GM21528 (cell line): ENCODE measurements around the gene NCKAP5L.
"Not testable (repeated sequence)": the region's sequence is repeated elsewhere in the genome, so short reads cannot be mapped to it uniquely, and the experiment has no call there.

Experiments
- ATAC-seq: cut with Tn5 transposase; IDR thresholded peaks from one replicate; pipeline ENCODE4 v1.9.1; 2021; ENCODE audit warnings: mild to moderate bottlenecking, moderate library complexity; ENCODE audit not compliant: unreplicated experiment, low FRiP score

The NCKAP5L gene

DNA sequence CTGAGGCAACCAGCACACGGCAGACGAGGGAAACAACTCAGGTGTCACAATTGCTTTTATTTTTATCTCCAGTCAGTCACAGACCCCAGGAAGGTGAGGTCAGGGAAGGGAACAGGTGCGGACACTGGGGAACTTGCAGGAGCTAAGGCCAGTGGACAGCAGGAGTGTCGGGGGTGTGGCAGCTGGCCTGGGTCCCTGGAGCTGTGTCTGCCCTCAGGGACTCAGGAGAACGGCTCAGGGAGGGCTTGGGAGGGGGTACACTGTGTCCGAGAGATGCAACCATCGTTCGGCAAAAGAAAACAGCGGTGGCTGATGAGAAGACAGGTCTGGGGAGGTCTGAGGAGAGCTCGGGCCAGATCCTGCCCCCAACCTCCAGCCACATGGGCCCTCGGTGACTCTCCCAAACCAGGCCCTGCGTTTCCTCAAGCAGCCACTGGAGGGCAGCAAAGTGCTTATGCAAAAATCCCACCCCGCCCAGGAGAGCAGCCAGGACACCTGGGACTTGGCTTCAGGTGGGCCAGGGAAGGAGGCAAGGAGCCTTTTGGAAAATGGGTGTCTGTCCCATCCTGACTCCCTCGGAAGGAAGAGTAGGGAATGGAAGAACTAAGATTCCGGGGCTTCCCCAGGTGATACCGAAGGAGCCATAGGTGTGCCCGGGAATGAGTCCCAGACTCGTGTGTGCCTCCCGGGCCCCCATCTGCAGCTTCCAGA is 38.8 kb upstream of the NCKAP5L start:
- ATAC-seq: no peak

DNA sequence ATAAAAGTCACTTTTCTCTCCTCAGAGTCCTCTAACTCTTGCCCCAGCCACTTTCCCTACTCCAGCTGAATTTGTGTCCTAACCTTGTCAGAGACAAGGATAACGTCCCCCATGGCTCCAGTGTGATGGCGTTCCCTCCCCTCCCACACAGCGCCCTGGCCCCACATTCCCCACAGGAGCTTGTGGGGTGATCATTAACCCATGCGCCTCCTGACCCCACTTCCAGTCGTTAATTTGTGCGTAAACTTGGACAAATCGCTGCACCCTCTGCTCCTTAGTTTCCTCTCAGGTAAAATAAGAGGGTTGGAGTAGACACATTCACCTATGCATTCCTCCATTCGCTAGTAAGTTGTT is 37.5 kb upstream of the NCKAP5L start:
- no peak for ATAC-seq

DNA sequence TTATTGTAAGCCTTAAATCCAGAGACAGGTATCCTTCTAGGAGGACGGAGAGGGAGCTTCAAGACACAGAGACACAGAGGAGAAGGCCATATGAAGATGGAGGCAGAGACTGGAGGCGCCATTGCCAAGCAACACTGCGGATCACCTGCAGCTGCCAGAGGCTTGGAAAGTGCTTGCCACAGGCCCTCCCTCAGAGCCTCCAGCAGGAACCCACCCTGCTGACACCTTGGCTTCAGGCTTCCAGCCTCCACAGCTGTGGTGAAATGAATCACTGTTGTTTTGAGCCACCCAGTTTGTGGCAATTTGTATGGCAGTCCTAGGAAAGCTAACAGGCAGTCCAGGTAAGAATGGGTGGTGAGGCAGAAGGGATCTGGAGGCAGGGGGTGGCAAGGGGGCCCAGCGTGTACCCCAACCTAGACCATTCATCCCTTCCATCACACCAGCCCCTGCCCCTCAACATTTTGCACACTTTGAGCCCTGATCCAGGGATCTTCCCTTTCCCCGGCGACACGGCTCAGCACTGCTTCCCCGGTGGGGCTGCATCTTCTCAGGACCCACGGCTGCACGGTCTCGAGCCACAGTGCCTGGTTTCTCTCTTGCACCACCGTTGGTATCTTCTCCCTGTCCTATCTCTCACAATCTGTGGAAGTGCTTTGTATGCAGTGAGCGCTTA is 37.0 kb upstream of the NCKAP5L start:
- no peak for ATAC-seq

DNA sequence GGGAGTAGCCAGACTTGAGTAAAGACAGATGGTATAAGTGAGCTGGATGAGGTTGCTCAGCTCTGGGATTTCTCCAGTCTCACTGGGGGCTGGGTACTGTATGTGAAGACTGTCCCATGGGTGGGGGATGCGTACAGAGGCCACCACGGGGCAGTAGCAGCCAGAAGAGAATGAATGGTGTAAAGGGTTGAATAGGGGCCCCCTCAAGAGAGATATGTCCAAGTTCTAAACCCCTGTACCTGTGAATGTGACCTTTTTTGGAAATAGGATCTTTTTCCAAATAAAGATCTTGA is 36.5 kb upstream of the NCKAP5L start:
- no peak for ATAC-seq

DNA sequence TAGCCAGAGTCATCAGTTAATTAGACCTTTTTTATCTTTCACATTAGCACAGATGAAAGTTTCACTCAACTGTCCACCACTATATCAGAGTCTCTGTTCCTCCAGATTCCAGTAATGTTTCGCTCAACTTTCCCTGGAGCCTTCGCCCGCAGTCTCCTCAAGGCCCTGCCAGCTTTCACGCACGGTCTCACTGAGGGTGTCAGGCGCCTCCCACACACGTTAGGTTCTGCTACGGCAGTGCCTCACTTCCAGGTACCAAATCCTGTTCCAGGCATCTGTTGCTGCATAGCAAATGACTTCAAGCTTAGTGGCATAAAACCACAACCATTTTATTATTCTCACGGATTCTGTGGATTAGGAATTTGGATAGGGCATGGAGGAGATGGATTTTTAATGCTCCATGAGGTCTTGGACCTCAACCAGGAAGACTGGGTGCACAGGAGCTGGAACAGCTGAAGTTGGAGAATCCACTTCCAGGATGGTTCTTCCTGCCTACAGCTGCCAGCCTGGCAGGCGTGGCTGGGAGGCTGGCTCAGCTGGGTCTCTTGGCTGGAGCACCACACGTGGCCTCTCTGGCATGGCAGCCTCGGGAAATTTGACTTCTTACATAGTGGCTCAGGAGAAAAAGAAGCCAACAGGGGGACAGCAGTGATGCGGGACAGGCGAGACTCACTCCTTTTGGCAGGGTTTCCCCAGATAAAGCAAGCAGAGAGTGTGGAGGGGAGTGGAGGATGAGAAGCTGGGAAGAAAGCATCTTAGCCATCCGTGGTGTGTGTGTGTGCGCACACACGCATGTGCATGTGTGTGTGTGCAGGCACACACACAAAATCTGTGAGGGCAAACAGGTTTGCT is 36.0 kb upstream of the NCKAP5L start:
- no peak for ATAC-seq

DNA sequence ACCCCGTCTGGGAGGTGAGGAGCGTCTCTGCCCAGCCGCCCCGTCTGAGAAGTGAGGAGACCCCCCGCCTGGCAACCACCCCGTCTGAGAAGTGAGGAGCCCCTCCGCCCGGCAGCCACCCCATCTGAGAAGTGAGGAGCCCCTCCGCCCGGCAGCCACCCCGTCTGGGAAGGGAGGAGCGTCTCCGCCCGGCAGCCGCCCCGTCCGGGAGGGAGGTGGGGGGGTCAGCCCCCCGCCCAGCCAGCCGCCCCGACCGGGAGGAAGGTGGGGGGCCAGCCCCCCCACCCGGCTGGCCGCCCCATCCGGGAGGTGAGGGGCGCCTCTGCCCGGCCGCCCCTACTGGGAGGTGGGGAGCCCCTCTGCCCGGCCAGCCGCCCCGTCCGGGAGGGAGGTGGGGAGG is 32.7 kb upstream of the NCKAP5L start:
- not testable (repeated sequence) for ATAC-seq

DNA sequence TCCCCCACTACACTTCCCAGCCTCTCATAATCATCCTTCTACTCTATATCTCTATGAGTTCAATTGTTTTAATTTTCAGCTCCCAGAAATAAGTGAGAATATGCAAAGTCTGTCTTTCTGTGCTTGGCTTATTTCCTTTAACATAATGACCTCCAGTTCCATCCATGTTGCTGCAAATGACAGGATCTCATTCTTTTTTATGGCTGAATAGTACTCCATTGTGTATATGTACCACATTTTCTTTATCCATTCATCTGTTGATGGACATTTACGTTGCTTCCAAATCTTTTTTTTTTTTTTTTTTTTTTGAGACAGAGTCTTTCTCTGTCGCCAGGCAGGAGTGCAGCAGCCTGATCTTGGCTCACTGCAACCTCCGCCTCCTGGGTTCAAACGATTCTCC is 27.7 kb upstream of the NCKAP5L start:
- ATAC-seq: not testable (repeated sequence)

DNA sequence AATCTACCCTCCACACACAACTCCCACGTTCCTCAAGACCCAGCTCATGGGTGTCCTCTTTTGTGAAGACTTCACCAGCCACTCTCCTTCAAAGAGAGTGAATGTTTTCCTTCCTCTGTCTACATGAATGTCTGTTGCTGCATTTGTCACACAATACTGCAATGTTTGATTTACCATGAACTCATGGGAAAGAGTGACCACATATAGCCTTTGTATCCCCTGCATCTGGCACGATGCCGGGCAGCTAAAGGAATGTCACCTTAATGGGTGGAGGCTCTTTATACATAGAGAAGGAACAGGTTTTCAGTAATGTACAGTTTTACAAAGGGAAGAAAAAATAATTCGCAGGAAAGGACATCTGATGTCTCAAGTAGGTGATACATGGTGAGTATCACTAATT is 26.8 kb upstream of the NCKAP5L start:
- ATAC-seq: no peak

DNA sequence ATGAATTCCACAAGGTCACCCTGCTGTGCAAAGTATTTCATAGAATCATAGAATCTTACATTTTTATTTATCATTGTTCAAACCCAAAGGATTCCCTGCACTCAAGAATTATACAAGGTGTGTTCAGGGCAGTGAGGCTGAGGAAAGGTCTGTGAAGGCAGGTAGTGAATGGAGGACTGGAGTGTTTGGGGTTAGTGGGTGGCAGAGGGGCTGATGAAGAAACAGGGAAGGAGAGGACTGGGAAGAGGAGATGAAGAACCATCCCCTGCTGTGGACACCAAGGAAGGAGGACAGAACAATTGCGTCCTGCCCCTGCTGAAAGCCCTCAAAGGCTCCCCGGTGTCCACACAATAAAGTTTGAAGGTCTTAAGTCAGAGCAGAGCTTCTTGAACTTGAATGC is 25.5 kb upstream of the NCKAP5L start:
- ATAC-seq: no peak

DNA sequence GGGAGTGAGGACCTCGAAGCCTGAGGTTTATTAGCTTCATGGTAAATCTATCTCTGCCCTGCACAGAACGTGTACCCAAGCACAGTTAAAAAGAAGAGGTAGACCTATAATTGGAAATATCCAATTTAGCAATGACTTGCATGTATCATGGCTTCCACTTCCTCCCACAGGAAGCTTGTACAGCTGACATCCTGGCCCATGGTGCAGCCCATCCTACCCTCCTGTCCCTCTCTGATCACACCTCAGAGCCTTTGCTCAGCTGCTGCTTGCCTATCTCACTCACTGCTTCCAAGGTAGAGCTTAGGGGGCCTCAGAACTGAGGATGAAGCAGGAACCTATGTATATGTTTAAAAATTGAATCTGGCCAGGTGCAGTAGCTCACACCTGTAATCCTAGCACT is 18.9 kb upstream of the NCKAP5L start:
- ATAC-seq: no peak

DNA sequence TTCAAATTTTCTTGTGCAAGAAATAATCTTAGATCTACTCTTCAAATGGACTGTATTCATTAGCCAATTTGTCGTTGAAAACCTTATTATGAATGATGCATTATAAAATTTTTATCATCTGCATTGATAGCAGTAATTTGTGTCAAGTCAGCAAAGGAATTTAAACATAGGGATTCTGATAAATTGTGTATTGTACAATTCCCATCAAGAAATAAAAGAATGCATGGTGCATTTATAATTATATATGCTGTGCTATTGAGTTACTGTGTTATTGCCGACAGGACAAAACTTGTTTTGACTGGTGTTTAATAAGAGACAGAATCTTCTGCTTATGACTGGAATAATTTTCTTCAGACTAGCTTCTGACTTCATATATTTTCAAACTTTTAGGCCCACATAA is 17.8 kb upstream of the NCKAP5L start:
- ATAC-seq: no peak

DNA sequence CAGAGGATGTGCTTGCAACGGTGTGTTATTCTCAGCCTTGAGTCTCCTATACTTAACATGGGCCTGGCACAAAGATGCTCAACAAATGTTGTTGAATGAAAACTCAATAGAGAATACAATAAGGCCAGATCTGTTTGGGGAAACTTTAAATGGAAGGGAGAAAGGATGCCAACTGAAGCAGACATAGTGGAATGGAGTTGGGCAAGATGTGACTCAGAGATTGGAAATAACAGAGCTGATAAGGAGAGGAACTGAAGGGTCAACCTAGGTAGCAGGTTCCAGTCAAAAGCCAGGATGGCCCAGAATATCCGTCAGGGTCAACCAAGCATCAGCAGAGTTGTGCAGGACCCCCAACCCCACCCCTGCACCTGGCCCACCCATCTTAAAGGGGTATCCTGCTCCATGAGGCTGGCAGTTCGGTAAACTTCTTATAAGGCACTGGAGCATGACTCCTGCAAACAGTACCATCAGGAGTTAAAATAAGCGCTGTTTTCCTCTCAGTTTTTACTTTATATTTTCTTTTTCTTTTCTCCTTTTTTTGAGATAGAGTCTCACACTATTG is 15.7 kb upstream of the NCKAP5L start:
- ATAC-seq: no peak

DNA sequence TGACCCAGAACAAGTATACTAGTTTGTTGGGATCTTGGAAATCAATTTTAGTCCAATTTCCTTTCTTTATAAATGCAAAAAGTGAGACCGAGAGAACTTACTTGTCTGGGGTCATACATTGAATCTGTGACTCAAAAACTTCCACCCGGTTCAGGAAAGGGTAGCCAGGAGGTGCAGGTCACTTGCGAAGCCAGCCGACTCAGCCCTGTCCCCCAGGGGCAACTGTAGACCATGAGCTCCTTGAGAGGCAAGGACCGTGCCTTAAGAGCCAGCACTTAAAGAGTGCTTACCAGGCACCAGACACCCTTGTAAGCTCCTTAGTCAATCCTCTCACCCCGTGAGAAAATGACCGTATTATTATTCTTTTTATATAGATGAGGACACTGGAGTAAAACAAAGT is 15.2 kb upstream of the NCKAP5L start:
- no peak for ATAC-seq

DNA sequence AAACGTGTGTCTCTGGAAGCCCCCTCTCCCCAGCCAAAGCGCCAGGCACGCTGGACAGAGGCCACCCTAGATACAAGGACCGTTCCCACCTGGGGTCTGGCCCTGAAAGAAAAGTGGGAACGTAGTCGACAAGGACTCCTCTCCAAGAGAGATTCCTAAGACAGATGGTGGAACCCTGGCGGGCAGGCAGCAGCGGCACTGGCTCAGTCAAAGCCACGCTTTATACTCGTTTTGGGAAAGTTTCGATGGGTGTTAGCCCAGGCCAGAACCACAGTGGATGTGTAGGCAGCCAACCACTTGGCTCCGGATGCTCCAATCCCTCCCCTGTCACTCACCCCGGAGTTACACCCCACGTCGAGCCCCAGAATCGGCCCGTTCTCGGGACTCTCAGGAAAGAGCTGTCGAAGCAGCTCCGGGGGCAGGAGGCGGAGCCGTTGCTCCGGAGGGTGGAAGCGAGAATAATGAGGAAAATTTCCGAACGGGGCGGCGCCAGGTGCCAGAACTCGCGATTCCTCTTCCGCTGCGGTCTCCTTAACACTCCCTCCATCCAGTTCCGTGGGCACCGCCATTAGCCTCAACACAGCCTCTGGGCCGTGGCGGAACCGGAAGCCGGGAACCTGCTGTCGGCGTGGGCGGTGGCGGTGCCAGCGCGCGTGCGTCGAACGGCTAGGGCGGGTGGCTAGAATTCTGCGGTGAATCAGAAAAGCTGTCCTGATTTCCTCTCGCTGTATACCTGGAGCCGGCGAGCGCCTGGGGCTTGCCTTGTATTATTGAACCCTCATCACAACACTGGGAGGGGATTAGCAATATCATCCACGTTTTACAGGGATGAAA is 14.5 kb upstream of the NCKAP5L start, which contains the start of gene BCDIN3D:
TSS of gene BCDIN3D (minus strand) at position 588 of the 834 bp plus-strand sequence. CDS start at position 569, 19 bp downstream.
- peak; percentile 82 for ATAC-seq

DNA sequence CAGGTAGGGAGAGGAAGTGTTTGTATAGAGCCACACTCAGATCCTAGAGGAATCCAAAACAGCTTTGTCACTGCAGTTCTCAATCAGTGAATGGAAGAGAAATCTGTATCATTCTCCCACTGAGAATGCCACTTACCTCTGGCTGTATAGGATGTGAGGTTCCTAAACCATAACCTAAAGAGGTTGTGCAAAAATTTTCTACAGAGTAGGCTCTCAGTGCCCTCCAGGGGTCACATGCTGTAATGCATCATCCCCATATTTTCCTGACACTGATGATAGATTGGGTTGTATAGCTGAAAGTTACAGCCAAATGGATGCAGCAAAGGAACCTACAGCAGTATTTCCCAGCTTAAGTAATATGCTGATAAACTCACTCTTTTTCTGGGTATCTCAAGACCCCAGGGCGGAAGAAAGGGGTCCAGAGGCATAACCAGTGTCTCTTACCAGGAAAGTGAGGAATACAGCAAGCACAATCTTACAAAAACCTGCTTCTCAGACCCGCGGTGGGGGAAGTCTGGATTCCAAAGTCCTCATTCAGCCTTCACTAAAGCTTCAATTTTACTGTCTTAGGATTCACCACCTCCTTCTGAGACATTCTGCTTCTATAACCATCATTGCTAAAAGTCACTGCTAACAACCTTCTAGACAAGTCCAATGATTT is 10.9 kb upstream of the NCKAP5L start:
- no peak for ATAC-seq

DNA sequence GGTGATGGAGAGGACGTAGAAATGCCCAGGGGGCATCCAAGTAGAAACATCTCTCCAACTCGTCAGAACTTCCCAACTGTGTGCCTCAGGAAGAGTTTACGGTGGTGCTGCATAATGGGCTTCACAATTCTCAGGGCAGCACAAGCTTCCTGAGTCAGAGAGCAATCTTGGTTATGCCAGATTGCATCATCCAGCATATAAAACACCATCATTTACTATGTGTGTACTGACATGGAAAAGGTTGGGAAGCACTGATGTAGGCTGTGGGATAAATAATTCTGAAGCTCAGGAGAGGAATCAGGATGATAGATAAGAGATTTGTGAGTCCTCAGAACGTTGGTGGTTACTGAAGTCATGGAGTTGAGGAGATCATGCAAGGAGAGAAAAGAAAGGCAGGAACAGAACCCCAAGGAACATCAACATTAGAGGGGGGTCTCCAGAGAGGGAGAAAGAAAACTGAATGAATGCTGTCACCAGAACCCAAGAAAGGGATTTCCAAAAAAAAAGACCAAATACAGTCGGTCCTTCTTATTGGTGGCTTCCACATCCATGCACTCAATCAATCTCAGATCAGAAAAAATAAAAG is 4.7 kb upstream of the NCKAP5L start:
- no peak for ATAC-seq

DNA sequence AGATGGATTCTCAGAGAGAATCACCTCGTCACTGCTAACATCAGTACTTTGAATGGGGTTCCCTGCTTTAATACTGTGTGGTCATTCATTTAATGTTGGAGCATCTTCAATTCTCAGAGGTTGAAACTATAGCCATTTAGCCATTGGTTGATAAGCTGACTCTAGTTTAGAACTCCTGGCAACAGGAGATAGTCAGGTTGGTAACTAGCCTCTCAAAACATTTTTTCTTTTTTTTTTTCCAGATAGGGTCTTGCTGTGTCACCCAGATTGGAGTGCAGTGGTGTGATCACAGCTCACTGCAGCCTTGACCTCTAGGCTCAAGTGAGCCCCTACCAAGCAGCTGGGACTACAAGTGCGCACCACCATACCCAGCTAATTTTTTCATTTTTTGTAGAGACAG is 3.5 kb upstream of the NCKAP5L start:
- no peak for ATAC-seq

DNA sequence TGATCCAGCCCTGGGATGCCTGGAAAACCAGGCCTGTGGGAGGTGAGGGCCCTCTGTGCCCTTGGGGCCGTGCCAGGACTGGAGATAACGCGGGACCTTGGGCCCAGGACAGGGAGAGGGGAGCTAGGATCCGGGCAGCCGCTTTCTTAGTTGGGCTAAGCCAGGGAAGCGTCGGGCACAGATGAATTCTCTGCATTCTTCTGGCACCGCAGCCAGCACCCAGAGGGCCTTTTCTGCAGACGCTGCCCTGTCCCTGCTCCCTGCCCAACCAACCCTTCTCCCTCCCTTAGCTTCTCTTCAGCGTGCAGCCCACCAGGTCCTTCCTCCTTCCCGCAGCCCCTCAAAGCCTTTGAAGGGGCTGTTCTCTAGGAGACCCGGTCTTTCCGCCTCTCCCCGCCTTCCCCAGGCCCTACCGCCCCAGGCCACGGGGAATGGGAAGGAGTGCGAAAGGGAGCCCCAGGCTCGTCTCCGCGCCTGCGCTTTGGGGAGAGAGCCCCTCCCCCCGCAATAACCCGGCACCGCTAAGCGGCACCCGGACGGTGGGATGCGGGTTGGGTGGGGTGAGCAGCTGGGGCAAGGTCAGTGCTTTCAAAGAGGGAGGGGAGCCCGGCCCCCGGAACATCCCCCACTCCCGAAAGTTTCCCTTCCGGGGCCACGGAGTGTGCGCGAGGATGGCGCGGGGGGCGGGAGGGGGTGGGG is 663 bp downstream of the NCKAP5L start:
- ATAC-seq: peak; percentile 5

DNA sequence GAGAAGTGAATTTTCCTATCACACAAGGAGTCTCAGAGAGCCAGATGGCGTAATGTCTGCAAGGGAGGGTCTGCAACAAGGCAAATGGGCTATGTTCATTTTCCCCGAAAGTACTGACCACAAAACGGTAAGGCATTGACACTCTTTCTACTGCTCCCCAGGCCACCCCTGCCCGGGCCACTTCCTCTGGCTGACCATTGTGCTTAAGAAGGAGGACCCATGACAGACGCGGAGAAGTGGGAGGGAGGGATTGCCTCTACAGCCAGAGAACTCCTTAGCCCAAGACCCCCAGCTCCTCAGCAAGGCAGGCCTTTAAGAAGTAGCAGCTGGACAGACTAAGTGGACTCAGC is 1.2 kb downstream of the NCKAP5L start:
- ATAC-seq: no peak
